Embryonic facial prominence (tissue), 1 donor: ENCODE measurements around the gene HOXB5.

Experiments
- DNase-seq: peaks from one replicate; pipeline ENCODE4 v3.0.0-alpha.2; 2016; ENCODE audit errors: extremely low spot score

HOXB5 gene

DNA sequence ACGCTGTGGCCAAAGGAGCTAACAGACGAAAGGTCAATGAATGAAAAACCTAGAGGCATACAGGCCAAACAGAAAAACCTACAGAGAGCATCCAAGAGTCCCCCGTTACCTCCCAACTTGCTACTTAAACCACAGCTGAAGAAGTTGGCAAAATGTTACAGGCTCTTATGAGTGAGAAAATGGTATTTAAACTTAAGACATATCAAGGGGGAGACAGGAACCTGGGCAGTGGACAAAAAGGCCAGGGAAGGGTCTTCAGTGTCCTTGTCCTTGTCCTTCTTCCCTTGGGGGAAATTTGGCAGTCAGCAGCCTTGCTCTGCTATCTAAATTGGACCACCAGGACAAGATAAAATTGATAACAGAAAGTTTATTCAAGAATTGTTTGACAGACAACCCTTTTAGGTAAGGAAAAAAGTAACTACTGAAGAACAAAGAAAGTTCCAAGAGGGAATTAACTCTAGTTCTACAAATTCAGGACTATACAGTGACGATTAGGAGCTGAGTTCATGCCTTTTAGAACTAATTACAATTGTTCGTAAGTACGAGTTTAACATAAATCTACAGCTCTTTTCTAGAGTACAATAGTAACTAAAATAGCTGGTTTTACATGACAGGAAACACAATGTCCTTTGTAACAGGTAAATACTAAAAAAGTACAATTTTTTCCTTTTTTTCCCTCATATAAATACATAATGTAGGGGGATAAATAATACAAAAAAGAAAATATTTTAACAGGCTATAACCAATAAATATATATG lies 44.9 kb downstream of the HOXB5 start:
- no peak for DNase-seq

DNA sequence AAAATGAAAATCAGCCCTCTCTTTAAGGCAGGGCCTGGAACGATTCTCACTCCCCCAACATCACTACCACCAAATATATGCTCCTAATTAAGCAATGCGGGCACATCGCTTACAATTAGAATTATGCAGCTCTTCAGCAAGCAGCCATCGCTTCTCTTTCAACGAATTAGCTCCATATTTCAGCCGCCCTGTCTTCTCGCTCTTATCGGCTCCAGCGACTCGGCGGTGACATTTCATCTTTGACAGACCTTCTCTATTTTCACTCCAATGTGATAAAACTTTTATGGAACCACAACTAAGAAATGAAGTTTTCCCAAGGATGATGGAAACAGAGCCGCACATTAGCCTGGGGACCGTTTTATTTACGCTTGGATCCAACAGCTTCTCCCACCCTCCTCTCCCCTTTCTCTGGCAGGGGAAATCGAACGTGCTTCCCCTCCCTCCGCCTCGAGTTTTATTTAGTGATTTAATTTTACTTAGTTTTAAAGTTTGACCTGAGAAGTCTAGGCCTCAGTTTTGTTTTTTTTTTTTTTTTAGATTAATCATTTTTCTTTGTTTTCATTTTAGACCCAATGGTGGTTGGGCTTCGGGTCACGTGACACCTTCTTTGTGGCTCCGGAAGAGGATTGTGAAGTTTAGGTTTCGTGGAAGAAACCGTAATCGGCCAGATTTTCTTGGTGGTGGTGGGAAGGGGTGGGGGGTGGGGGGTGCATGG lies 45.6 kb downstream of the HOXB5 start:
- no peak for DNase-seq

DNA sequence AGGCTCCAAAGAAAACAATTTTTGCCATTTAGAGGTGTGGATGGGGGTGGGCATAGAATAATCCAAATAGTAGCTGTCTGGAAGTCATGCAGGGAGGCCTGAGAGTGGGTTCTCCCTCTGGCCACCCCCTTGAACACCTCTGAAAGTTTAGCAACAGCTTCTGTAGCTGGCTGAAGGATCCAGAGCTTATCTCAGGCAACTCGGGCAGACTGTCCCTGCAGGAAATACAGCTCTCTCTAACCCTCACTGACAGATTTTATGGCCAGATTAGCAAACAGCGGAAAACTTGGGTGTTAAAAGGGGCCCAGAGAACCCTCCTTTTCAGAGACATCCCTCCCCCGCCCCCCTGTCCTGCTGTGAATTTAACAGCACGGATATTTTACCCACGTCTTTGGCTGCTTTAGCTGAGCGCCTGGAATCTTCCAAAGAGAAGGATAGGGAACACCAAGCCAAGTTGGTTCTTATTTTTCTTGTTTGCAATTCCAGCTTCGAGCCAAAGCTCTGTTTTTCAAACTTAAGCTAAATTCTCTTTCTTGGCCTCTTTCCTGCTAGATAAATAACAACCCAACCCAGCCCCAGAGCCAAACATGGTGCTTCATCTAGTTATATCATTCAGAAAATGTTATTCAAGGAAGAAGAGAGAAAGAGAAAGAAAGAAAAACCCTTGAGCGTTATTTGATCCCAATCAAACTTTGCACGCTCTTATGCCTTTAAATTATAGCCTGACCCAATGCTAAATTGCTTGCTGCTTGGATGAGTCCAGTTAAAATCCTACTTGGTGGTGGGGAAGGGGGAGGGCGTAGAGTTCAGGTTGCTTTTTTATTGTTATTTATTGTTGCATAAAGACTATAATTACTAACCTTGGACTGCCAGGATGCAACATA lies 46.4 kb downstream of the HOXB5 start:
- no peak for DNase-seq

DNA sequence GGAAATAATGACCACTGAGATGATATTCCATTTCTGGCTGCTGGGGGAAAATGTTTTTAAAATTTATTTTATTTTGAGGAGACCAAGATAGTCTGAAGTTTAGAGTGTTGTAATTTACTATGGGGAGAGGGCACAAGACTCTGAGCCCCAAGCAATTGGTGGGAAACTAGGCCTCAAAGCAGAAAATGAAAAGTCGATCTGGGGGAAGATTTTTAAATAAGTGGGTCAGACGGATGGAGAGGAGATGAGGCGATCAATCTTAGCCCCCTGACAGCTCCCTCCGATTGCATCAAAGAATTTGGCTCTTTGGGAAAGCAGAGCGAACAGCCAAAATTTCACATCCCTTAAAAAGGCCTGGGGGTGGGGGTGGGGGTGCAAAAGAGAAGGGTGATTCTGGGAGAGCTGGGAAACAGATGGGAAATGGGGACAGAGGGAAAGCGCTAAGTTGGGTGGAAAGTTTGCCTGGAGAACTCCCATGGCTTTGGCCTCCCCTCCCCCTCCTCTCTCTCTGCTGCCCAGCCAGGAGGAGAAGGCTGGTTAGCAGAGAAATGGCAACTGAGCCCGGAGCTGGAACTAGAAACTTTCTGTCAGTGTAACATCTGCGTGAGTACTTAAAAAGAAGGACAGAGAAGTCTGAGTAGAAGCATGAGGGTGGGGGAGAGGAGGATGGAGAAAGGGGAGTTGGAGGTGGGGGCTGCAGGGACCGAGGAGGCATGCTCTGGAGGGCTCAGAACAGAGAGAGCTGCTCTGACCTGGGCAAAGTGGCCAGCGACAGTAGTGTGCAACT lies 47.2 kb downstream of the HOXB5 start:
- no peak for DNase-seq

DNA sequence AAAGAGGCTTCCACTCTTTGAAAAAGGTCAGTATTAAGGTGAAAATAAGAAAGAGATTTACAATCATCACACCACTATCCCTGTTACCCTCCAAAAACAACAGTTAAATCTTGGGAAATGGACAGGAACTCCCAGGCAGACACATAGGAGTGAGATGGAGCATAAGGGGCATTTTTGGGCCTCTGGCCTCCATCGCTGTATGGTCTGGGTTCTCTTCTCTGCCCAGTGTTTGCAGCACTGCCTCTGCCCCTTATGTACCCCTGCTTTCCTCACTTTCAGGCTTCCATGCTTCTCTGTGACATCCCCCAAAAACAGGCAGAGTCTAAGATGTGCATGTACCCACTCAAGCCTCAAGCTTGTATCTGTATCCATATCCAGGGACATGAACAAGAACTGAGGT lies 48.0 kb downstream of the HOXB5 start:
- no peak for DNase-seq

- DNase-seq = no peak
These were observed 48.6 kb downstream of the HOXB5 start, which contains the start of gene HOXB2 for GRCh38 chr17:48545022-48545375. Gene HOXB2 (minus strand): TSS chr17:48545109. CDS start chr17:48544911, 198 bp downstream.

DNA sequence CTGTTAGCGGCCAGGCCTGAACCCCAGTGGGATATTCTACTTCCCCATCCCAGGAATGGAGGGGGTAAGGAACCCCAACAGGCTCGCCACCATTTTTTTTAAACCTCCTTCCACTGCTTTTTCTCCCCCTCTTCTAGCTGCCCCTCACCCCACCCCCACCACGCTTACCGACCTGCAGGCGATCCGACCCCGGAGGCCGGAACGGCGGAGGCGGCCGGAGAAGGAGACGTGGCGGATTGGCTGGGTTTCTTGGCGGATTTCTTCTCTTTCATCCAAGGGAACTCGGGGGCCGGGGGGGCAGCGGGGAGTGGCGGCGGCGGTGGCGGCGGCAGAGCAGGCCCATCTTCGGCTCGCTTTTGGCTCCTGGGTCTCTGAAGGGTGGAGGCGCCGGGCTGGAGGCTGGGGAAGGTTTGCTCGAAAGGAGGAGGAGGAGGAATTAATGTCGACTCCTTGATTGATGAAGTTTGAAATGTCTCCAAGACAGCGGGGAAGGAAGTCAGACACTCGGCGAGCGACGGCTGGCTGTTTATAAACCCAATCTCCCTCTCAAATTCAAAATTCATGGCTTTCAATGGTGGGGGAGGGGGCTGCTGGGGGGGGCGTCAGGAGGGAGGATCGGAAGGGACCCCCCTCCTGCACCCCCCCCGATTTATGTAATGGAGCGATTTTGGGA lies 49.1 kb downstream of the HOXB5 start:
- no peak for DNase-seq

DNA sequence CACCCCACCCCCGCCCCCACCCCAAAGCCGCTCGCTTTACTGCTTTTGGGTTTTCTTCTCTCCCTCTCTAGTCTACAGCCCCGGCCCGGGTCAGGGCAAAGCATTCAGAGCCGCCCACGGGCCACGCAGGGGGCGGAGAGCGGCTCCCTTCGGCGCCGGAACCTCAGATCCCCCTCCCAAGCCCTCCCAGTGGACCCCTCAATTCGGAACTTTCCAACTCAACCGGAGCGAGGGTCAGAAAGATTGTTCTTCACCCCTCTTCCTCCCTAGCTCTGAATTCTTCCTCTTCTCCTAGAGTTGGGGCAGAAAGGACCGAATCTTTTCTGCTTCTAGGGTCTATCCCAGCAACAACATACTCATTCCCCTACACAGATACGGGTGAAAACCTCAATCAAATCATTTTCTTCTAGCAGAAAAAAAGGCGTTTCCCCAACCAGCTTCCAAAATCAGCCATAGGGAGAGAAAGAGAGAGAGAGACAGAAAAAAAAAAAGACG lies 49.7 kb downstream of the HOXB5 start:
- no peak for DNase-seq

DNA sequence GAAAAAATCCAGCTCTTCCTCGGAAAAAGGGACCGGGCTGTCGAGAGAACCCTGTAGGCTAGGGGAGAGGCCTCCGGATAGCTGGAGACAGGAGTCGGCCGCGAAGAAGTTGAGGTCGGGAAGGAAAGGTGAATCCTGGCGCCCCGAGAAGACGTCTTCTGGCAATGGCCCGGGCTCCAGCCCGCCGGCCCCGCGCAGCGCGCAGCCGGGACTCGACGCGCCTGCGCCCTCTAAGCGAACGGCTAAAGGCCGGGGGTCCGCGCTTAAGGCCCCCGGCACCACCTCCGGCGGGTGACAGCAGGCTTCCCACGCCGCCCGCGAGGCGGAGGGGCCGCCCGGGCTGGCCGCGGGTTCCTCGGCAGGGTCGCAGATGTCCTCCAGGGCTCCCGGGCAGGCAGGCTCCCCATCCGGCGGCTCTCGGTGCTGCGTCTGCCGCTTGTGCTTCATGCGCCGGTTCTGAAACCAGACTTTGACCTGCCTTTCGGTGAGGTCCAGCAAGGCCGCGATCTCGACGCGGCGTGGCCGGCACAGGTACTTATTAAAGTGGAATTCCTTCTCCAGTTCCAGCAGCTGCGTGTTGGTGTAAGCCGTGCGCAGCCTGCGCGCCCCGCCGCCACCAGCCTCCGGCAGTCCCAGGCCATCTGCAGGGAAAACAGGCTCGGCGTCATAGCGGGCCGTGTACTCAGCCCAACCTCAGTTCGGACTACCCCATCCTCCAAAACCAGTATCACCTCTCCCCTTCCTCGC lies 50.3 kb downstream of the HOXB5 start:
- DNase-seq = no peak

GRCh38 chr17:48542698-48543106 lies 50.9 kb downstream of the HOXB5 start:
- no peak for DNase-seq

DNA sequence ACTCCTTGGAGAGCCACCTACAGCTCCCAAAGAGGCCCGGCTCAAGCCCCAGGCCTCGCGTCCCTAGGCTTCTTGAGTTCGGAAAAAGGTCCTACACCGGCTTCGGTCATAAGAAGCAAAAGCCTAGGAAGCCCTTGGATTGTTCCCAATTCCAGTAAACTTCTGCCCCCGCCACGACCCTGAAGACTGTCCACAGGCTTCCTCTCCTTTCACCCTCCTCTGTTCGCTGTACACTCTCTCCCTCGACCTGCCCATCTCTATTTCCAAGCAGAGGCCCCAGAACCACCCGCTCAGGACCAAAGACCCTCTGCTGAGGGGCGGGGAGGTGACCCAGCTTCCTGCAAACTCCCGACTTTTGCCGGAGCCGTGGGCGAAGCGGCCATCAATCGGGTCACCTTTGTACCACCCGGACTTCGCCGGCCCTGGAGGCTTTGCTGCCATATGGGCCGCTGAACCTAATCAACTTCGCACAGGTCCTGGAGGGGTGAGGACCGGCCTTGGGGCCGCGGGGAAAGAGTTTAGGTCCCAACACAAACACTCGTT lies 51.4 kb downstream of the HOXB5 start:
- no peak for DNase-seq

DNA sequence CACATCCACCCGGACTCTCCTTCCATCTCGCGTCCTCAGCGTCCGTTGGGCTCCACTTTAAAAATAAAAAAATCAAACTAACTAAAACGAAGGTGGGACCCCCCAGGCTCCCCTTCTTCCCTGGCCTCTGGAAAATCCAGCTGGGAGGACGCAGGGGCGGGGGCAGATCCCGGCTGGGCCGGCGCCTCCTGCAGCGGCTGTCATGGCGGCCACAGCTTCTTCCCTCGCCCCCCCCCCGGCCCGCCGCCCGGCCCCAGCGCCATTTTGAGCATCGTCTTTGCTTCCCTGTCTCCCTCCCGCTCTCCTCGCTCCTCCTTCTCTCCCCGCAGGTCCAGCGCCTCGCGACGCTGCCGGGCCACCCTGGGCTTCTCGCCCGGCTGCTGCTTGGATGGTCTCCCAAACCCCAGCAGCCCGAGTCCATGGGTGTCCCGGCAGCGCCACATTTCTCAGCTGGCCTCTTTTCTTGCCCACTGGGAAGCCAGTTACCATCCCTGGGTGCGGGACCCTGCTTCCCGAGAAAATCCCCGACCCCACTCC lies 51.9 kb downstream of the HOXB5 start:
- no peak for DNase-seq
